Measurements from ENCODE around the gene ELF3. TPM values are rescaled to one million over a fixed set of nuclear protein-coding genes. Genes with fewer than 3 reads are reported as not detected.
A peak's percentile ranks its signal among the peaks of the same experiment; 100 is the strongest.

ELF3 gene
- total and polyA plus RNA-seq, 4 donors, result 10.1 to 38.7 (median 25.6) TPM

GRCh38 chr1:202014915-202015661 lies 4.7 kb downstream of the ELF3 start:
- no peak for TF ChIP-seq YY1 (IDR thresholded peaks at IDR 0.05)
- no peak for TF ChIP-seq CTCF (IDR thresholded peaks at IDR 0.05; ENCODE audit: low read depth, low read length, missing input control)
- TF ChIP-seq EGR1 (IDR thresholded peaks at IDR 0.05; ENCODE audit: low read depth in 2 of 2), result no peak
- no peak for TF ChIP-seq SP1 (IDR thresholded peaks at IDR 0.05)
- no peak for TF ChIP-seq ZBTB33 (IDR thresholded peaks at IDR 0.05)
- no peak for TF ChIP-seq FOXA2 (IDR thresholded peaks at IDR 0.05)
- no peak for TF ChIP-seq ATF3 (IDR thresholded peaks at IDR 0.05)
- TF ChIP-seq HNF4A (conservative IDR thresholded peaks at IDR 0.05), result no peak
- TF ChIP-seq JUND (IDR thresholded peaks at IDR 0.05), result no peak
- no peak for TF ChIP-seq MAX (IDR thresholded peaks at IDR 0.05)
- no peak for TF ChIP-seq RAD21 (IDR thresholded peaks at IDR 0.05)
- no peak for TF ChIP-seq FOXA1 (IDR thresholded peaks at IDR 0.05)
- no peak for TF ChIP-seq GABPA (IDR thresholded peaks at IDR 0.05 in 1 of 2, conservative IDR thresholded peaks at IDR 0.05 in 1 of 2)
- 66% methylated on average over 17 of the region's 17 CpGs for WGBS
- no peaks in the 10 kb centered on the region for H3K27me3 ChIP-seq (ENCODE audit: control insufficient read depth in 4 of 4, insufficient read depth in 4 of 4, low read length in 3 of 4)
- no peaks in the 10 kb centered on the region for H3K9me3 ChIP-seq (ENCODE audit: control insufficient read depth in 4 of 4, low read length in 3 of 4)
- H3K4me1 ChIP-seq (ENCODE audit: control insufficient read depth in 4 of 4, insufficient read depth in 4 of 4, low read length in 3 of 4), result peaks cover 17 to 66% (median 54%) of the 10 kb centered on the region in 4 donors
- no peak overlapping the region for H3K27ac ChIP-seq (ENCODE audit: low read depth in 1 of 2, low read length in 2 of 2)
- peaks cover 15 to 22% (median 21%) of the 10 kb centered on the region in 4 donors for H3K36me3 ChIP-seq (ENCODE audit: control insufficient read depth in 4 of 4, insufficient read depth in 3 of 4, low read depth in 1 of 4, low read length in 3 of 4)
- H3K9ac ChIP-seq (ENCODE audit: low read depth in 1 of 2, low read length in 2 of 2), result no peak overlapping the region
- no peak overlapping the region for H3K4me3 ChIP-seq (ENCODE audit: low read depth in 1 of 3, low read length in 3 of 3)
- DNase-seq (ENCODE audit: low spot score), result no peak

GRCh38 chr1:202015662-202015937 lies 5.2 kb downstream of the ELF3 start:
- H3K36me3 ChIP-seq (ENCODE audit: control insufficient read depth in 4 of 4, insufficient read depth in 3 of 4, low read depth in 1 of 4, low read length in 3 of 4), result peaks cover 15 to 22% (median 21%) of the 10 kb centered on the region in 4 donors
- H3K27ac ChIP-seq (ENCODE audit: low read depth in 1 of 2, low read length in 2 of 2), result peak overlapping the region in 1 of 2 donors; percentile 4
- WGBS, result 87% methylated on average over 3 of the region's 3 CpGs
- peaks cover 17 to 66% (median 54%) of the 10 kb centered on the region in 4 donors for H3K4me1 ChIP-seq (ENCODE audit: control insufficient read depth in 4 of 4, insufficient read depth in 4 of 4, low read length in 3 of 4)
- H3K9me3 ChIP-seq (ENCODE audit: control insufficient read depth in 4 of 4, low read length in 3 of 4), result no peaks in the 10 kb centered on the region
- no peak overlapping the region for H3K4me3 ChIP-seq (ENCODE audit: low read depth in 1 of 3, low read length in 3 of 3)
- no peaks in the 10 kb centered on the region for H3K27me3 ChIP-seq (ENCODE audit: control insufficient read depth in 4 of 4, insufficient read depth in 4 of 4, low read length in 3 of 4)
- DNase-seq (ENCODE audit: low spot score), result no peak
- H3K9ac ChIP-seq (ENCODE audit: low read depth in 1 of 2, low read length in 2 of 2), result no peak overlapping the region
- no peak for TF ChIP-seq ATF3 (IDR thresholded peaks at IDR 0.05)
- no peak for TF ChIP-seq JUND (IDR thresholded peaks at IDR 0.05)
- no peak for TF ChIP-seq FOXA1 (IDR thresholded peaks at IDR 0.05)
- TF ChIP-seq TAF1 (conservative IDR thresholded peaks at IDR 0.05), result no peak
- no peak for TF ChIP-seq EGR1 (IDR thresholded peaks at IDR 0.05; ENCODE audit: low read depth in 2 of 2)
- TF ChIP-seq FOXA2 (IDR thresholded peaks at IDR 0.05), result no peak
- no peak for TF ChIP-seq SP1 (IDR thresholded peaks at IDR 0.05)
- no peak for TF ChIP-seq RAD21 (IDR thresholded peaks at IDR 0.05)
- no peak for TF ChIP-seq YY1 (IDR thresholded peaks at IDR 0.05)
- no peak for TF ChIP-seq NR2F2 (IDR thresholded peaks at IDR 0.05)
- no peak for TF ChIP-seq RXRA (IDR thresholded peaks at IDR 0.05)
- TF ChIP-seq GABPA (IDR thresholded peaks at IDR 0.05 in 1 of 2, conservative IDR thresholded peaks at IDR 0.05 in 1 of 2), result no peak
- TF ChIP-seq MAX (IDR thresholded peaks at IDR 0.05), result no peak
- no peak for TF ChIP-seq HNF4G (IDR thresholded peaks at IDR 0.05)
- TF ChIP-seq CTCF (IDR thresholded peaks at IDR 0.05; ENCODE audit: low read depth, low read length, missing input control), result no peak
- TF ChIP-seq HNF4A (conservative IDR thresholded peaks at IDR 0.05), result no peak
- TF ChIP-seq REST (IDR thresholded peaks at IDR 0.05), result no peak

All from liver (tissue), 9 donors.